Measurements from ENCODE around the gene CEP95. TPM values are rescaled to one million over a fixed set of nuclear protein-coding genes. Genes with fewer than 3 reads are reported as not detected.
"Not testable (repeated sequence)": the region's sequence is repeated elsewhere in the genome, so short reads cannot be mapped to it uniquely, and the experiment has no call there.

CEP95 gene
- total and polyA plus RNA-seq, 2 of the 13 experiments (the other 11 are each of a cell fraction or from before 2014, with no cell fraction given), result 65.9 to 68.8 TPM

DNA sequence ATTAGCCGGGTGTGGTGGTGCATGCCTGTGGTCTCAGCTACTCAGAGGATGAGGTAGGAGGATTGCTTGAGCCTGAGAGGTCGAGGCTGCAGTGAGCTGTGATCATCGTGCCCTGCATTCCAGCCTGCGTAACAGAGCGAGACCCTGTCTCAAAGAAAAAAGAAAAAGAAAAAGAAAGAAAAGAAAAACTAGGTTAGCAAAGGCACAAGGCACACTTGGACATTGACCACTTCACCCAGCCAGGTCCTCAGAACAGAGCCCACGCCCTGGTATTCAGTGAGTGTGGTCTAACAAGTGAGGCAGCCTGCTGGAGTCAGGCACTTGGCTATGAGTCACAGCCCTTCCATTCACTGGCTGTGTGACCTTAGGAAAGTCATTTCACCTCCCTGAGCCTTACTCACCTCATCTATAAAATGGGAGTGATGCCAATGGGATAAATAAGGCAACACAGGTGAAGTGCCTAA is 47.5 kb upstream of the CEP95 start (continued):
- TF ChIP-seq, protein P1, sequence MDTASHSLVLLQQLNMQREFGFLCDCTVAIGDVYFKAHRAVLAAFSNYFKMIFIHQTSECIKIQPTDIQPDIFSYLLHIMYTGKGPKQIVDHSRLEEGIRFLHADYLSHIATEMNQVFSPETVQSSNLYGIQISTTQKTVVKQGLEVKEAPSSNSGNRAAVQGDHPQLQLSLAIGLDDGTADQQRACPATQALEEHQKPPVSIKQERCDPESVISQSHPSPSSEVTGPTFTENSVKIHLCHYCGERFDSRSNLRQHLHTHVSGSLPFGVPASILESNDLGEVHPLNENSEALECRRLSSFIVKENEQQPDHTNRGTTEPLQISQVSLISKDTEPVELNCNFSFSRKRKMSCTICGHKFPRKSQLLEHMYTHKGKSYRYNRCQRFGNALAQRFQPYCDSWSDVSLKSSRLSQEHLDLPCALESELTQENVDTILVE (CRISPR knock-in tag; IDR thresholded peaks at IDR 0.05), result no peak
- no peak for TF ChIP-seq NR2F6 (IDR thresholded peaks at IDR 0.05)
- no peak for TF ChIP-seq NR2F6 (CRISPR knock-in tag; IDR thresholded peaks at IDR 0.05)
- no peak for TF ChIP-seq NFE2 (CRISPR knock-in tag; IDR thresholded peaks at IDR 0.05)
- no peak for TF ChIP-seq ZNF605 (CRISPR knock-in tag; IDR thresholded peaks at IDR 0.05)
- no peak for TF ChIP-seq MIER2 (CRISPR knock-in tag; IDR thresholded peaks at IDR 0.05)
- TF ChIP-seq, protein P2, sequence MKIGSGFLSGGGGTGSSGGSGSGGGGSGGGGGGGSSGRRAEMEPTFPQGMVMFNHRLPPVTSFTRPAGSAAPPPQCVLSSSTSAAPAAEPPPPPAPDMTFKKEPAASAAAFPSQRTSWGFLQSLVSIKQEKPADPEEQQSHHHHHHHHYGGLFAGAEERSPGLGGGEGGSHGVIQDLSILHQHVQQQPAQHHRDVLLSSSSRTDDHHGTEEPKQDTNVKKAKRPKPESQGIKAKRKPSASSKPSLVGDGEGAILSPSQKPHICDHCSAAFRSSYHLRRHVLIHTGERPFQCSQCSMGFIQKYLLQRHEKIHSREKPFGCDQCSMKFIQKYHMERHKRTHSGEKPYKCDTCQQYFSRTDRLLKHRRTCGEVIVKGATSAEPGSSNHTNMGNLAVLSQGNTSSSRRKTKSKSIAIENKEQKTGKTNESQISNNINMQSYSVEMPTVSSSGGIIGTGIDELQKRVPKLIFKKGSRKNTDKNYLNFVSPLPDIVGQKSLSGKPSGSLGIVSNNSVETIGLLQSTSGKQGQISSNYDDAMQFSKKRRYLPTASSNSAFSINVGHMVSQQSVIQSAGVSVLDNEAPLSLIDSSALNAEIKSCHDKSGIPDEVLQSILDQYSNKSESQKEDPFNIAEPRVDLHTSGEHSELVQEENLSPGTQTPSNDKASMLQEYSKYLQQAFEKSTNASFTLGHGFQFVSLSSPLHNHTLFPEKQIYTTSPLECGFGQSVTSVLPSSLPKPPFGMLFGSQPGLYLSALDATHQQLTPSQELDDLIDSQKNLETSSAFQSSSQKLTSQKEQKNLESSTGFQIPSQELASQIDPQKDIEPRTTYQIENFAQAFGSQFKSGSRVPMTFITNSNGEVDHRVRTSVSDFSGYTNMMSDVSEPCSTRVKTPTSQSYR (CRISPR knock-in tag; IDR thresholded peaks at IDR 0.05; ENCODE audit: borderline replicate concordance), result no peak
- no peak for TF ChIP-seq ETV6 (CRISPR knock-in tag; conservative IDR thresholded peaks at IDR 0.05)
- TF ChIP-seq, protein P3, sequence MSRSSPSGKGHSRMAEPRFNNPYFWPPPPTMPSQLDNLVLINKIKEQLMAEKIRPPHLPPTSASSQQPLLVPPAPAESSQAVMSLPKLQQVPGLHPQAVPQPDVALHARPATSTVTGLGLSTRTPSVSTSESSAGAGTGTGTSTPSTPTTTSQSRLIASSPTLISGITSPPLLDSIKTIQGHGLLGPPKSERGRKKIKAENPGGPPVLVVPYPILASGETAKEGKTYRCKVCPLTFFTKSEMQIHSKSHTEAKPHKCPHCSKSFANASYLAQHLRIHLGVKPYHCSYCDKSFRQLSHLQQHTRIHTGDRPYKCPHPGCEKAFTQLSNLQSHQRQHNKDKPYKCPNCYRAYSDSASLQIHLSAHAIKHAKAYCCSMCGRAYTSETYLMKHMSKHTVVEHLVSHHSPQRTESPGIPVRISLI (CRISPR knock-in tag; IDR thresholded peaks at IDR 0.05; ENCODE audit: borderline replicate concordance), result no peak
- TF ChIP-seq HOXA7 (CRISPR knock-in tag; IDR thresholded peaks at IDR 0.05), result no peak
- no peak for TF ChIP-seq ZNF138 (CRISPR knock-in tag; IDR thresholded peaks at IDR 0.05; ENCODE audit: low read depth)
- TF ChIP-seq ASH2L (IDR thresholded peaks at IDR 0.05; ENCODE audit: insufficient read length, low read depth, low read length), result no peak
- no peak for TF ChIP-seq MBNL3 (CRISPR knock-in tag; conservative IDR thresholded peaks at IDR 0.05)
- TF ChIP-seq FOSL2 (CRISPR knock-in tag; IDR thresholded peaks at IDR 0.05), result peak; percentile 37
- TF ChIP-seq ZNF629 (CRISPR knock-in tag; conservative IDR thresholded peaks at IDR 0.05), result peak; percentile 71
- TF ChIP-seq ZNF709 (CRISPR knock-in tag; IDR thresholded peaks at IDR 0.05), result no peak
- no peak for TF ChIP-seq ZNF260 (CRISPR knock-in tag; IDR thresholded peaks at IDR 0.05; ENCODE audit: borderline replicate concordance, low read depth)
- TF ChIP-seq ZMYM3 (CRISPR knock-in tag; IDR thresholded peaks at IDR 0.05), result peak; percentile 73; the same call in 1 of the 2 replicates

DNA sequence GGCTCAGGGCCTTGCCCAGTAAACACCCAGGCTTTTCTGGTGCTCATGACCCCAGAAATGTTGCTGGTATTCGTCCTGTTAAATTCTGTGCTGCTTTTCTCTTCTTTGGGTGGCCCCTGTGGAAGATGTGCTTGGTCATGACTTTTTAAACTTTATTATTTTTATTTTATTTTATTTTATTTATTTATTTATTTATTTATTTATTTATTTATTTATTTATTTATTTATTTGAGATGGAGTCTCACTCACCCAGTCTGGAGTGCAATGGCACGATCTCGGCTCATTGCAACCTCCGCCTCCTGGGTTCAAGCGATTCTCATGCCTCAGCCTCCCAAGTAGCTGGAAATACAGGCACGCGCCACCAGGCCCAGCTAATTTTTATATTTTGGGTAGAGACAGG is 47.0 kb upstream of the CEP95 start:
- in situ Hi-C loops (cut with HindIII; ENCODE audit: extremely low pct_ligation_motif_present, low pct_unique_long_range_greater_than_20kb); intact Hi-C loops (cut with micrococcal nuclease; ENCODE audit: unreplicated experiment); H3K9me3 ChIP-seq (ENCODE audit: low read length); H3K9ac ChIP-seq (ENCODE audit: insufficient read depth, low read depth, low read length); ATAC-seq; H2AFZ ChIP-seq (ENCODE audit: low read length); H3K4me3 ChIP-seq (replicated peaks in 1 of 3; ENCODE audit: insufficient read depth in 1 of 3, low read depth in 2 of 3, low read length in 3 of 3); H3K27ac ChIP-seq (ENCODE audit: extremely low read length, insufficient read depth, low read length); DNase-seq (ENCODE audit: low spot score); BruUV-seq (replicated peaks); POLR2A ChIA-PET; H4K20me1 ChIP-seq (ENCODE audit: insufficient read depth, low read length); H3K4me2 ChIP-seq (ENCODE audit: low read depth, low read length); H3K36me3 ChIP-seq (replicated peaks in 1 of 2; ENCODE audit: control insufficient read depth in 1 of 2, insufficient read depth in 2 of 2, low read length in 2 of 2); H3K79me2 ChIP-seq (ENCODE audit: insufficient read depth, low read length); FAIRE-seq; H3K4me1 ChIP-seq (ENCODE audit: insufficient read depth, low read length); CTCF ChIA-PET (ENCODE audit: low intra/inter-chr PET ratio, low total read pairs): not testable (repeated sequence)
- 79% methylated on average over 7 of the region's 7 CpGs for WGBS (ENCODE audit: low lambda C conversion rate)
- H3K27me3 ChIP-seq (ENCODE audit: control insufficient read depth in 1 of 2, insufficient read depth in 2 of 2, low read length in 2 of 2), result peaks cover 0 to 11% of the 10 kb centered on the region in 2 experiments; a peak in 3 of 5 replicates

Measured in HepG2 (cell line).